Measurements from ENCODE around the gene PTPRT.

The PTPRT gene

GRCh38 chr20:42341654-42342053, 848.1 kb downstream of the PTPRT start:
- TF ChIP-seq USF1 (IDR thresholded peaks at IDR 0.05): no peak
- no peak for TF ChIP-seq EP300 (IDR thresholded peaks at IDR 0.05; ENCODE audit: borderline replicate concordance)
- no peak for TF ChIP-seq CREB1 (IDR thresholded peaks at IDR 0.05; ENCODE audit: low read depth)
- TF ChIP-seq, protein P1, sequence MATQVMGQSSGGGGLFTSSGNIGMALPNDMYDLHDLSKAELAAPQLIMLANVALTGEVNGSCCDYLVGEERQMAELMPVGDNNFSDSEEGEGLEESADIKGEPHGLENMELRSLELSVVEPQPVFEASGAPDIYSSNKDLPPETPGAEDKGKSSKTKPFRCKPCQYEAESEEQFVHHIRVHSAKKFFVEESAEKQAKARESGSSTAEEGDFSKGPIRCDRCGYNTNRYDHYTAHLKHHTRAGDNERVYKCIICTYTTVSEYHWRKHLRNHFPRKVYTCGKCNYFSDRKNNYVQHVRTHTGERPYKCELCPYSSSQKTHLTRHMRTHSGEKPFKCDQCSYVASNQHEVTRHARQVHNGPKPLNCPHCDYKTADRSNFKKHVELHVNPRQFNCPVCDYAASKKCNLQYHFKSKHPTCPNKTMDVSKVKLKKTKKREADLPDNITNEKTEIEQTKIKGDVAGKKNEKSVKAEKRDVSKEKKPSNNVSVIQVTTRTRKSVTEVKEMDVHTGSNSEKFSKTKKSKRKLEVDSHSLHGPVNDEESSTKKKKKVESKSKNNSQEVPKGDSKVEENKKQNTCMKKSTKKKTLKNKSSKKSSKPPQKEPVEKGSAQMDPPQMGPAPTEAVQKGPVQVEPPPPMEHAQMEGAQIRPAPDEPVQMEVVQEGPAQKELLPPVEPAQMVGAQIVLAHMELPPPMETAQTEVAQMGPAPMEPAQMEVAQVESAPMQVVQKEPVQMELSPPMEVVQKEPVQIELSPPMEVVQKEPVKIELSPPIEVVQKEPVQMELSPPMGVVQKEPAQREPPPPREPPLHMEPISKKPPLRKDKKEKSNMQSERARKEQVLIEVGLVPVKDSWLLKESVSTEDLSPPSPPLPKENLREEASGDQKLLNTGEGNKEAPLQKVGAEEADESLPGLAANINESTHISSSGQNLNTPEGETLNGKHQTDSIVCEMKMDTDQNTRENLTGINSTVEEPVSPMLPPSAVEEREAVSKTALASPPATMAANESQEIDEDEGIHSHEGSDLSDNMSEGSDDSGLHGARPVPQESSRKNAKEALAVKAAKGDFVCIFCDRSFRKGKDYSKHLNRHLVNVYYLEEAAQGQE (IDR thresholded peaks at IDR 0.05; ENCODE audit: low read depth): no peak
- TF ChIP-seq ZBTB7A (IDR thresholded peaks at IDR 0.05; ENCODE audit: low read depth): no peak
- no peak for TF ChIP-seq EGR1 (IDR thresholded peaks at IDR 0.05)
- TF ChIP-seq YY1 (IDR thresholded peaks at IDR 0.05; ENCODE audit: low read depth): no peak
- no peak for TF ChIP-seq TCF12 (IDR thresholded peaks at IDR 0.05; ENCODE audit: low read depth)
- no peak for TF ChIP-seq NFIC (IDR thresholded peaks at IDR 0.05)
- no peak for TF ChIP-seq TEAD4 (IDR thresholded peaks at IDR 0.05)
- TF ChIP-seq RAD21 (IDR thresholded peaks at IDR 0.05; ENCODE audit: low read depth): no peak
- TF ChIP-seq FOXM1 (IDR thresholded peaks at IDR 0.05; ENCODE audit: borderline replicate concordance, low read depth): no peak
- no peak for TF ChIP-seq CEBPB (IDR thresholded peaks at IDR 0.05)
- no peak for TF ChIP-seq TAF1 (IDR thresholded peaks at IDR 0.05; ENCODE audit: low read depth)
- TF ChIP-seq, protein P2, sequence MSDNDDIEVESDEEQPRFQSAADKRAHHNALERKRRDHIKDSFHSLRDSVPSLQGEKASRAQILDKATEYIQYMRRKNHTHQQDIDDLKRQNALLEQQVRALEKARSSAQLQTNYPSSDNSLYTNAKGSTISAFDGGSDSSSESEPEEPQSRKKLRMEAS (IDR thresholded peaks at IDR 0.05): no peak

DNA sequence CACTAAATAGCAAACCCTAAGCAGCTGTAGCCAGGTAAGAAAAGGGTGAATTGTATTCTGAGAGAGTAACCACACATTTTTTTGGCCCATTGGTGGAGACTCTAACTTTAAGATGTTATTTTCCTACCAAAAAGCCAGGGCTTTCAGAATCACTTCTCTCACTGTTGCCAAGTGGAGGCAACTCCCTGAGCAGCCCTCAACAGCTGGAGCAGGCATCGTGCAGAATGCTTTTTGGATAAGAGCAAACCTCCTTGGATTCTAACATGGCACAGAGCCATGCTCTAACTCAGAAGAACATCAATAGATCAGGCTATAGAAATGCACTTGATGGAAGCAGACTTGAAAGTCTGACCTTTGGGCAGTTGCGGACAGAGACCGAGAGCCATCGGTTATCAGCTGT, 849.3 kb downstream of the PTPRT start:
- TF ChIP-seq ZBTB7A (IDR thresholded peaks at IDR 0.05; ENCODE audit: low read depth) (no peak), USF1 (IDR thresholded peaks at IDR 0.05) (no peak), RAD21 (IDR thresholded peaks at IDR 0.05; ENCODE audit: low read depth) (no peak), FOXM1 (IDR thresholded peaks at IDR 0.05; ENCODE audit: borderline replicate concordance, low read depth) (no peak), EGR1 (IDR thresholded peaks at IDR 0.05) (no peak), TEAD4 (IDR thresholded peaks at IDR 0.05) (no peak), CEBPB (IDR thresholded peaks at IDR 0.05) (no peak), EP300 (IDR thresholded peaks at IDR 0.05; ENCODE audit: borderline replicate concordance) (no peak), YY1 (IDR thresholded peaks at IDR 0.05; ENCODE audit: low read depth) (no peak)
- TF ChIP-seq, protein P1 (IDR thresholded peaks at IDR 0.05; ENCODE audit: low read depth): no peak
- TF ChIP-seq, protein P2 (IDR thresholded peaks at IDR 0.05): no peak

- TF ChIP-seq RAD21 (IDR thresholded peaks at IDR 0.05; ENCODE audit: low read depth) (no peak), FOXM1 (IDR thresholded peaks at IDR 0.05; ENCODE audit: borderline replicate concordance, low read depth) (no peak), ZBTB7A (IDR thresholded peaks at IDR 0.05; ENCODE audit: low read depth) (no peak), USF1 (IDR thresholded peaks at IDR 0.05) (no peak), EP300 (IDR thresholded peaks at IDR 0.05; ENCODE audit: borderline replicate concordance) (no peak), TCF12 (IDR thresholded peaks at IDR 0.05; ENCODE audit: low read depth) (no peak), TEAD4 (IDR thresholded peaks at IDR 0.05) (no peak), YY1 (IDR thresholded peaks at IDR 0.05; ENCODE audit: low read depth) (no peak), NFIC (IDR thresholded peaks at IDR 0.05) (no peak), CREB1 (IDR thresholded peaks at IDR 0.05; ENCODE audit: low read depth) (no peak), CEBPB (IDR thresholded peaks at IDR 0.05) (no peak)
- TF ChIP-seq, protein P1 (IDR thresholded peaks at IDR 0.05; ENCODE audit: low read depth): no peak
- TF ChIP-seq, protein P2 (IDR thresholded peaks at IDR 0.05): no peak
Measured at GRCh38 chr20:42338294-42339201, 851.2 kb downstream of the PTPRT start.

Measured in Ishikawa (cell line).